Measurements from ENCODE around the gene AUH.

The AUH gene

GRCh38 chr9:91338681-91339080 lies 23.0 kb downstream of the AUH start:
- DNase-seq (ENCODE audit: low spot score), result no peak

- no peak for DNase-seq (ENCODE audit: low spot score)
Measured at GRCh38 chr9:91336786-91337185, 24.9 kb downstream of the AUH start.

GRCh38 chr9:91334053-91334452 lies 27.7 kb downstream of the AUH start:
- no peak for DNase-seq (ENCODE audit: low spot score)

GRCh38 chr9:91333551-91333950 lies 28.2 kb downstream of the AUH start:
- DNase-seq (ENCODE audit: low spot score), result no peak

- no peak for DNase-seq (ENCODE audit: low spot score)
Measured at GRCh38 chr9:91332546-91333231, 29.0 kb downstream of the AUH start.

GRCh38 chr9:91331849-91332248 lies 29.9 kb downstream of the AUH start:
- no peak for DNase-seq (ENCODE audit: low spot score)

- DNase-seq (ENCODE audit: low spot score), result no peak
Measured at GRCh38 chr9:91328186-91328585, 33.5 kb downstream of the AUH start.

- no peak for DNase-seq (ENCODE audit: low spot score)
Measured at GRCh38 chr9:91321691-91322090, 40.0 kb downstream of the AUH start.

- DNase-seq (ENCODE audit: low spot score), result no peak
Measured at GRCh38 chr9:91320299-91320698, 41.4 kb downstream of the AUH start.

- no peak for DNase-seq (ENCODE audit: low spot score)
Measured at GRCh38 chr9:91316093-91316492, 45.6 kb downstream of the AUH start.

GRCh38 chr9:91315191-91315590 lies 46.5 kb downstream of the AUH start:
- DNase-seq (ENCODE audit: low spot score), result no peak

- DNase-seq (ENCODE audit: low spot score), result no peak
Measured at GRCh38 chr9:91312717-91313325, 48.9 kb downstream of the AUH start.

GRCh38 chr9:91310037-91310436 lies 51.7 kb downstream of the AUH start:
- no peak for DNase-seq (ENCODE audit: low spot score)

- no peak for DNase-seq (ENCODE audit: low spot score)
Measured at GRCh38 chr9:91308191-91308590, 53.5 kb downstream of the AUH start.

- no peak for DNase-seq (ENCODE audit: low spot score)
Measured at GRCh38 chr9:91307279-91307678, 54.4 kb downstream of the AUH start.

- no peak for DNase-seq (ENCODE audit: low spot score)
Measured at GRCh38 chr9:91306296-91306630, 55.5 kb downstream of the AUH start.

- DNase-seq (ENCODE audit: low spot score), result no peak
Measured at GRCh38 chr9:91305596-91306295, 56.0 kb downstream of the AUH start.

GRCh38 chr9:91303741-91304415 lies 57.8 kb downstream of the AUH start:
- no peak for DNase-seq (ENCODE audit: low spot score)

- DNase-seq (ENCODE audit: low spot score), result no peak
Measured at GRCh38 chr9:91302831-91303230, 58.9 kb downstream of the AUH start.

- DNase-seq (ENCODE audit: low spot score), result no peak
Measured at GRCh38 chr9:91301161-91301560, 60.6 kb downstream of the AUH start.

GRCh38 chr9:91298311-91298710 lies 63.4 kb downstream of the AUH start:
- DNase-seq (ENCODE audit: low spot score), result no peak

- no peak for DNase-seq (ENCODE audit: low spot score)
Measured at GRCh38 chr9:91297306-91297705, 64.4 kb downstream of the AUH start.

GRCh38 chr9:91296354-91296753 lies 65.4 kb downstream of the AUH start:
- DNase-seq (ENCODE audit: low spot score), result no peak
